Measurements from ENCODE around the gene RFX4.
"Not testable (repeated sequence)": the region's sequence is repeated elsewhere in the genome, so short reads cannot be mapped to it uniquely, and the experiment has no call there.

The RFX4 gene

GRCh38 chr12:106590601-106591000 is 7.8 kb downstream of the RFX4 start:
- DNase-seq (ENCODE audit: low read depth in 2 of 2, low spot score in 1 of 2): no peak

GRCh38 chr12:106594447-106594846 is 11.6 kb downstream of the RFX4 start:
- no peak for DNase-seq (ENCODE audit: low read depth in 2 of 2, low spot score in 1 of 2)

DNA sequence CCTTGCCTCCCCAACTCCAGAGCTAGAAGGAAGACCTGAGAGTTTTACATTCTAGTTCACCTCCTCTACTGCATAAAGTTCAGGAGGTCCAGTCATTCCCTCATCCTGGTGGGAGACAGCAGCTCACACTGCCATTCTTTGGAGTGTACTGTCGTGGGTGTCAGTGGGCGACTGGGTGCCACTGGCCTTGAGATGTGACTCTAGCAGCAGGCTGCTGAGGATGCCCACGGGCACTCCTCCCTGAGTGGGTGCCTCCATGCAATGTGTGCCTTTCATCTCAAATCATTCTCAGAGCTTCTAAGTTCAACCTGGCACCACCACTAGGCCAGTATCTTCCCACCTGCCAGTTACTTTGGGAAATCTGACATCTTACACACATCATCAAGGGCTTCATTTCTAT is 12.5 kb downstream of the RFX4 start:
- DNase-seq (ENCODE audit: low read depth in 2 of 2, low spot score in 1 of 2): no peak

DNA sequence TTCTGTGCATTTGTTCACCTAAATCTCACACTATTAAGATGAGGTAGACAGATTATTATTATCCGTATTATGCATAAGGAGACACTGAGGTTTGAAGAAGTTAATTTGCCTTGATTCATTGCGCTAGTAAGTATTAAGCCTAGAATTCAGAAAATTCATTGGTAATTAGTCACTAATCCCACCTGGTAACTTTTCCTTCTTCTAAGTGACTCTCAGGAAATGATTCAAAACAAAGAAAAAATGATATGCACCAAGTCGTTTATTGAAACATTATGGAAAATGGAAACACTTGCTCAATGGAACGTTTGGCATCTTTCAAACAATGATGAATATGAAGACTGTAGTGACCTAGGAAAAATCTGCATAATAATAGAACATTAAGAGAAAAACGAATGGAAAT is 15.2 kb downstream of the RFX4 start:
- DNase-seq (ENCODE audit: low read depth in 2 of 2, low spot score in 1 of 2): no peak

GRCh38 chr12:106599302-106599701 is 16.5 kb downstream of the RFX4 start:
- DNase-seq (ENCODE audit: low read depth in 2 of 2, low spot score in 1 of 2): no peak

DNA sequence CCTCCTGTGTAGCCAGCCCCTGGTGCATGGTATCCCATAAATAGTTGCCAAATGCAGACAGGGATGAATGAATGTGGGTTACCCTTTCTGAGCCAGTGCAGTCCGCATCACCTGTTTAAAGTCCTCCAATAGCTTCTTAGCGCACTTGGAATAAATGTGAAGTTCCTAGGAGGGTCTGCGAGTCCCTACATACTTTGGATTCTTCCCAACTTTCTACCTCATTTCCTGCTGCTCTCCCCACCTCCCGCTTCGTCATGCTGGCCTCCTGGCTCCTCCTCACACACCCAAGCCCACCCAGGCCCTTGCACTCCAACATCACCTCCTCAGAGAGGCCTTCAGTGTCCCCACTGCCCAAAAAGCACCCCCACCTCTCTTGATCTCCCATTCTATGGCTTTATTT is 17.7 kb downstream of the RFX4 start:
- DNase-seq (ENCODE audit: low read depth in 2 of 2, low spot score in 1 of 2): no peak

GRCh38 chr12:106601031-106601430 is 18.2 kb downstream of the RFX4 start:
- DNase-seq (ENCODE audit: low read depth in 2 of 2, low spot score in 1 of 2): no peak

- DNase-seq (ENCODE audit: low read depth in 2 of 2, low spot score in 1 of 2): no peak
Observed at GRCh38 chr12:106601496-106601895, 18.7 kb downstream of the RFX4 start.

- DNase-seq (ENCODE audit: low read depth in 2 of 2, low spot score in 1 of 2): no peak
Observed at GRCh38 chr12:106602076-106602475, 19.3 kb downstream of the RFX4 start.

DNA sequence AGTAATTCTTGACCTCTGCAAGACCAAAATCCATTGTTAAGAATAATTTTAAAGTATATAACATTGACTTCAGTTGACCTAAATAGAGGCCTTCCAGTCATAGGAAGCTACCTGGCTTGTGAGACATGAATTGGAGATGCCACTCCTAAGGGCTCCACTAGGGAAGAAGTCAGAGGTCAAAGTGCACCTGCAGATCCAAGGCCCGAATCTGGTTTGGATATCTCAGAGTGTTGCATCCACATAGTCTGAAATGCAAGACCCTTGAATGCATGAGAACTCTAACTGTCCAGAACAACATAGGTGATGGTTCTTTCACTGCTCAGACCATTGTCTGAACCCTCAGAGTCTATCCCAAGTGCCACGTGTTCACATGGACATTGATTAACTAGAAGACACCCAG is 22.4 kb downstream of the RFX4 start:
- no peak for DNase-seq (ENCODE audit: low read depth in 2 of 2, low spot score in 1 of 2)

- not testable (repeated sequence) for DNase-seq (ENCODE audit: low read depth in 2 of 2, low spot score in 1 of 2)
Observed at GRCh38 chr12:106620588-106620987, 37.8 kb downstream of the RFX4 start.

DNA sequence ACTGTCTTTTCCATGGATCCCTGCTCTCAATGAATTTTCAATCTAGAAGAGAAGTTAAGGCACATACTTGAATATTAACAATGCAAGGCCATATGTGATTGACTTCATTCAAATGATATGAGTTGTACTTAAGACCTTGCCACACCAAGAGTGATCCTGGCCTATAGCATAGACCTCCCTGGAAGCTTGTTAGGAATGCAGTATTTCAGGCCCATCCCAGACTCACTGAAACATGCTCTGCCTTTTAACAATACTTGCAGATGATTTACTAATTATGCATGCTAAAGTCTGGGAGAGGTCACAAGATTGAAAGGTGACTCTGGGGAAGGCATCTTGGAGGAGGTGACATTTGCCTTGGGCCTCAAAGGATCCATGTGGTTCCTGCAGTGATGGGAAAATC is 43.2 kb downstream of the RFX4 start:
- no peak for DNase-seq (ENCODE audit: low read depth in 2 of 2, low spot score in 1 of 2)

DNA sequence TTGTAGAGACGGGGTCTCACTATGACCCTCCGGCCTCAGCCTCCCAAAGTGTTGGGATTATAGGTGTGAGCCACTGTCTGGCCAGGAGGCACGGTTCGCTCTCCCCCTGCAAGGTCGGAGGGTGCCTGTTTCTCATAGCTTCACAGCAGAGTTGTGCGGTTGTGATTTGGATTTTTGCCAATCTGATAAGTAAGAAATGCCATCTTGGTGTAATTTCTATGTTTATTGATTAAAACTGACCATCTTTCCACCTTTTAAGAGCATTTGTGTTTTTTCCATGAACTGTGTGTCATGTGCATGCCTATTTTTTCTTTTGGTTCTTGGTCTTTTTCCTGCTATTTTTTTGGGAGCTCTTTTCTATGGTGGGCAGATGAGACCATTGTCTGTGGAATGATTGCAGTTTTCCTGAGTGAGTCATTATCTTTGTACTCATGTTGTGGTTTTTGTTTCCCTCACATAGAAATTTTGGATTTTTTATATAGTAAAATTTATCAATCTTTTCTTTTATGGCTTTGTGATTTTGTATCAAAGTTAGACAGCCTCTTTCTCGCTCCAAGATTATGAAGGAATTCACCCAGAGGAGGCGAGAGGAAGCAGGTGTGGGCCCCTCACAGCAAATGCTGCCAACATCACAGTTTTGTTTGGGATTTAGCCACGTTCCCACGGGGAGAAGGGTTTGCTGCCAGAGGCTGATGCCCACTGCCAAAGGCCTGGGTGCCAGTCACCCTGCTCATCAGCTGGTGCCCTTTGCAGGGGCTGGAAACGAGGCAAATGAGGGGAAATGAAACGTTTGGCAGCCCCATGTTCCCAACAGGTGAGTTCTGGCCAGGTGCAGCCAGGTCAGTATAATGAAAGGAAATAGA is 47.2 kb downstream of the RFX4 start:
- DNase-seq (ENCODE audit: low read depth in 2 of 2, low spot score in 1 of 2): no peak

GRCh38 chr12:106631150-106631549 is 48.3 kb downstream of the RFX4 start:
- DNase-seq (ENCODE audit: low read depth in 2 of 2, low spot score in 1 of 2): no peak

GRCh38 chr12:106631797-106632196 is 49.0 kb downstream of the RFX4 start:
- no peak for DNase-seq (ENCODE audit: low read depth in 2 of 2, low spot score in 1 of 2)

DNA sequence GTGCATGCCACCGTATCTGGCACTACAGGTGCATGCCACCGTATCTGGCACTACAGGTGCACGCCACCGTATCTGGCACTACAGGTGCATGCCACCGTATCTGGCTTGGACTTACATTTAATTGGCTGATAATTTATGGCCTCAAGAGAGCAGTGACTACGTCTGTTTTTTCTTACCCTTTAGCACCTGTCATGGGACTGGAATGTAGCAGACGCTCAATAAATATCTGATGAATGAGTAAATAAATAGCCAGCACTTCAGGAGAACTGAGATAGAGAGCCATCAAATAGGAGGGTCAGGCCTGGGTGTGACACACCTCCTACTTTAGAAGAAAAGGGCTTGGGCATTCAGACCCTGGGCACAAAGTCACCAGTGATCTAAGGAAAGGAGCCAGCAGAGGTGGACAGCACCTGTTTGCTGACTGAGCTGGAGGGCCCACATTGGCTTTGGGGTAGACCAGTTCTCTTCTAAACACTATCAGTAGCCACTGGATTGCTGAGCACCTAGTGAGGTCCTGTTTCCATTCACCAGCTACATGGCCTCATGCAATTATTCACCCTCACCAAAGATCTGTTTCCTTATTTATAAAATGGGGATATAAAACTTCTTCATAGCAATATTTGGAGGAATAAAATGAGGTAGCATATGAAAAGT is 50.1 kb downstream of the RFX4 start:
- DNase-seq (ENCODE audit: low read depth in 2 of 2, low spot score in 1 of 2): no peak

DNA sequence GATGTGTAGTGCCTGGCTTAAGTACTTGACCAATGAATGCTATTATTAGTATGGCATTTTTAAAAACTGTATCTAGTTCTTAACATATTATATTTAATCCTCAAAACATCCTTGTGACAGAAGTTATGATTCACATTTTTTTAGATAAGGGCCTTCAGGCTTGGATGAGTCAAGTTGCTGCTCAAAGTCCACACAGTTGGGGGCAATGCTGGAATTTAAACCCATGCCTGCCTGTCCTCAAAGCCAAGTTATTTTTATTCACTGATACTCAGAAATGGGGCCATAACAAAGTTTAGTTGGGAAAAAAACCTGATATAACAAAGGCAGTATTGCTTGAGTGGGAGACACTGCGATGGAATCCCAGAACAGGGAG is 50.6 kb downstream of the RFX4 start:
- DNase-seq (ENCODE audit: low read depth in 2 of 2, low spot score in 1 of 2): no peak

- no peak for DNase-seq (ENCODE audit: low read depth in 2 of 2, low spot score in 1 of 2)
Observed at GRCh38 chr12:106634206-106634605, 51.4 kb downstream of the RFX4 start.

DNA sequence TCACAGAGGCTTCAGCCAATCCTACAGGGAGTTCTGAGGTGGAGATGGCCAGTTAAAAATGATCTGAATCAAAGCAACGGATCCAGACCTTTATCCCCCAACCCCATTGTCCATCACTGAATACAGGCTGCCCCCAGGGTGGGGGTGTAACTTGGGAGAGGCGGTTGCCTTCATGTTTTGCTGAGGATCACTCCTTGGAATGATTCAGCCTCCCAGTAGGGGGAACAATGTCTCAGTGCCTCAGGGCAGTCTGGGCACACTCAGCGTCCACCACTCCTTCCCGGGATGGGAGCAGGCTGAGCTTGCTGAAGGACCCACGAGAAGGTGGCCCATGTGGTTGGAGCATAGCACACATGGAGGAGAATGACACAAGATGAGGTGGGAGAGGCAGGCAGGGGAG is 60.2 kb downstream of the RFX4 start:
- no peak for DNase-seq (ENCODE audit: low read depth in 2 of 2, low spot score in 1 of 2)

- no peak for DNase-seq (ENCODE audit: low read depth in 2 of 2, low spot score in 1 of 2)
Observed at GRCh38 chr12:106644335-106645073, 61.7 kb downstream of the RFX4 start.

DNA sequence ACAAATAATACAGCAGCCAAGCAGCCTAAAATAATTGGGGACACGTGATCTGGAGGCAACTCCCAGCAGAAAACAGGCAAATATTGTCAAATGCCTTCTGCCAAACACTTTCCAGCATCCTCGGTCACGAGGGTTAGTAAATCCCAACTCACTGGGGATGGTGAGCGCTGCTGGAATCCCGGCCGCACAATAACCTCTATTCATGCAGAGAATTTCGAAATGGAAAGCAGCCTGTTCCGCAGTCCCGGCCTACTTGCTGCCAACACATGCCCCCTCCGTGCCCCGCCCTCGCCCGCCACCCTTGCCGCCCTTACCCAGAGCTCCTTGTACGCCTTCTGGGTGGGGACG is 62.2 kb downstream of the RFX4 start:
- no peak for DNase-seq (ENCODE audit: low read depth in 2 of 2, low spot score in 1 of 2)
